Activated B cell treated with CpG ODN at 0.5 μM for 24 hours (primary cell): Measurements from ENCODE around the gene TSN. TPM values are rescaled to one million over a fixed set of nuclear protein-coding genes. Genes with fewer than 3 reads are reported as not detected.

Source experiments
- ATAC-seq: fragments of 200-7000 bp; cut with Tn5 transposase; one replicate; pipeline ENCODE4 v1.10.0; 2021; ENCODE audit warnings: low read depth, mild to moderate bottlenecking, moderate library complexity
- CTCF ChIA-PET: fragments of 350-600 bp; sonication (Branson Sonifier 250); formaldehyde crosslinking; loops from one replicate; lab custom pipeline; 2021; ENCODE audit warnings: antibody characterized with exemption; lab: Charles Lee
- POLR2A ChIA-PET: fragments of 350-600 bp; sonication (Branson Sonifier 250); formaldehyde crosslinking; loops from one replicate; lab custom pipeline; 2021; ENCODE audit warnings: antibody characterized with exemption; lab: Charles Lee
- DNase-seq: peaks from one replicate; pipeline ENCODE4 v3.0.0; 2022
- H3K27ac Mint-ChIP-seq: one replicate; pipeline ENCODE4 v1.8.0; 2020; ENCODE audit warnings: mixed read lengths
- H3K27me3 Mint-ChIP-seq: one replicate; pipeline ENCODE4 v1.8.0; 2021; ENCODE audit warnings: mixed read lengths
- H3K36me3 Mint-ChIP-seq: one replicate; pipeline ENCODE4 v1.8.0; 2021; ENCODE audit warnings: low read depth, mixed read lengths
- H3K4me1 Mint-ChIP-seq: one replicate; pipeline ENCODE4 v1.8.0; 2021; ENCODE audit warnings: mixed read lengths
- H3K4me3 Mint-ChIP-seq: one replicate; pipeline ENCODE4 v1.8.0; 2020; ENCODE audit warnings: mild to moderate bottlenecking, mixed read lengths
- H3K9me3 Mint-ChIP-seq: one replicate; pipeline ENCODE4 v1.8.0; 2020; ENCODE audit warnings: mixed read lengths
- intact Hi-C: fragments of 100-400 bp; cut with micrococcal nuclease; formaldehyde crosslinking; loops from one replicate; pipeline ENCODE4 v1.15.1; 2024
- total RNA-seq: library from RNA; stranded (reverse); gene quantifications from 2 replicates; pipeline ENCODE4 v1.2.3, GENCODE V29; 2022
- TF ChIP-seq, protein P1 (sequence below): fragments of 200-600 bp; IDR thresholded peaks from one replicate; pipeline ENCODE4 v1.8.0; 2022; ENCODE audit warnings: antibody characterized with exemption, mild to moderate bottlenecking

The TSN gene
- total RNA-seq, 1 donor from 2014 or later = 60.8 TPM

DNA sequence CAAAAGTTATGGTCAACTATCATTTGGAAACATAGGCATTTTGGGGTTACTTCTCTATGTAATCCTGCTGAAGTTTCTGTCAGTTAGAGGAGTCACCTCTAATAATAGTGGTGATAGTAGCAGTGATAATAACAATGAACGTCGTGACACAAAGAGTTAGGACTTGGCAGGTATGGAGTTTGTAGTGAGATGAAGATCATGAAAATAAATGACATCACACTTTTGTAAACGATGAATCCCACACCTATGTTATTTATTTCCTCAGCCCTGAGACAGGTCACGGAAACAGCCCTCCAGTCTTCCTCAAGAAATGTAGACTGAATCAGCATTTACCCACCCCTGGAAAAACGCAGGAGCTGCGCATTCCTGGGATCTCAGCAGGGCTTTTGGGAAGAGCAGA lies 38.8 kb downstream of the TSN start:
- CTCF ChIA-PET = no interaction called here

GRCh38 chr2:121796239-121796638 lies 40.8 kb downstream of the TSN start:
- TF ChIP-seq, protein P1, sequence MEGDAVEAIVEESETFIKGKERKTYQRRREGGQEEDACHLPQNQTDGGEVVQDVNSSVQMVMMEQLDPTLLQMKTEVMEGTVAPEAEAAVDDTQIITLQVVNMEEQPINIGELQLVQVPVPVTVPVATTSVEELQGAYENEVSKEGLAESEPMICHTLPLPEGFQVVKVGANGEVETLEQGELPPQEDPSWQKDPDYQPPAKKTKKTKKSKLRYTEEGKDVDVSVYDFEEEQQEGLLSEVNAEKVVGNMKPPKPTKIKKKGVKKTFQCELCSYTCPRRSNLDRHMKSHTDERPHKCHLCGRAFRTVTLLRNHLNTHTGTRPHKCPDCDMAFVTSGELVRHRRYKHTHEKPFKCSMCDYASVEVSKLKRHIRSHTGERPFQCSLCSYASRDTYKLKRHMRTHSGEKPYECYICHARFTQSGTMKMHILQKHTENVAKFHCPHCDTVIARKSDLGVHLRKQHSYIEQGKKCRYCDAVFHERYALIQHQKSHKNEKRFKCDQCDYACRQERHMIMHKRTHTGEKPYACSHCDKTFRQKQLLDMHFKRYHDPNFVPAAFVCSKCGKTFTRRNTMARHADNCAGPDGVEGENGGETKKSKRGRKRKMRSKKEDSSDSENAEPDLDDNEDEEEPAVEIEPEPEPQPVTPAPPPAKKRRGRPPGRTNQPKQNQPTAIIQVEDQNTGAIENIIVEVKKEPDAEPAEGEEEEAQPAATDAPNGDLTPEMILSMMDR = no peak
- no peaks in the 10 kb centered on the region for H3K4me1 Mint-ChIP-seq
- H3K27ac Mint-ChIP-seq = no peak overlapping the region
- POLR2A ChIA-PET = interaction anchor here (0.7 kb wide), 1 partner anchor 530 kb away, joined by 4 read pairs; no protein-coding TSS in a partner anchor
- peaks cover 12% of the 10 kb centered on the region for H3K27me3 Mint-ChIP-seq
- intact Hi-C loops = no loop called here
- CTCF ChIA-PET = no interaction called here
- no peak for ATAC-seq
- H3K36me3 Mint-ChIP-seq = no peaks in the 10 kb centered on the region
- H3K4me3 Mint-ChIP-seq = no peak overlapping the region
- no peaks in the 10 kb centered on the region for H3K9me3 Mint-ChIP-seq
- no peak for DNase-seq

More for the DNA sequence above, 38.8 kb downstream of the TSN start:
- intact Hi-C loops = no loop called here
- H3K9me3 Mint-ChIP-seq = no peaks in the 10 kb centered on the region
- ATAC-seq (no peak), DNase-seq (no peak)
- TF ChIP-seq, protein P1 = no peak
- H3K36me3 Mint-ChIP-seq = no peaks in the 10 kb centered on the region
- peaks cover 22% of the 10 kb centered on the region for H3K27me3 Mint-ChIP-seq
- no peak overlapping the region for H3K27ac Mint-ChIP-seq
- no peak overlapping the region for H3K4me3 Mint-ChIP-seq
- POLR2A ChIA-PET = no interaction called here
- no peaks in the 10 kb centered on the region for H3K4me1 Mint-ChIP-seq

- Mint-ChIP-seq H3K4me1 (peaks cover 3% of the 10 kb centered on the region), H3K27ac (no peak overlapping the region), H3K9me3 (peaks cover 8% of the 10 kb centered on the region), H3K27me3 (peaks cover 10% of the 10 kb centered on the region), H3K4me3 (no peak overlapping the region), H3K36me3 (peaks cover 4% of the 10 kb centered on the region)
- DNase-seq (no peak), ATAC-seq (no peak)
- ChIA-PET POLR2A (no interaction called here), CTCF (no interaction called here)
- intact Hi-C loops = no loop called here
- TF ChIP-seq, protein P1 = no peak
Observed at GRCh38 chr2:121798617-121799016, 43.2 kb downstream of the TSN start.

DNA sequence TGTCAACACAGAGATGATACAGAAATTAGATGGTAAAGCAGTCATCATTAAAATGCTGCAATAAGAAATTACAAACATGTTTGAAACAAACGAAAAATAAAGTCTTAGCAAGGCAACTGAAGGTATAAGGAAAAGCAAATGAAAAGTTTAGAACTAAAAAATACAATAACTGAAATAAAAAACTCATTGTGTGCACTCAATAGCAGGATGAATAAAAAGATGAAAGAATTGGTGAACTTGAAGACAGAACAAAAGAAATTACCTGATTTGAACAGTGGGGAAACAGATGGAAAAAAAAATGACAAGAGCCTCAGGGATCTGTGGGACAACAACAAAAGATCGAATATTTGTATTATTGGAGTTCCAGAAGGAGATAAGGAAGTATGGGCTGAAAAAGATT lies 46.5 kb downstream of the TSN start:
- no peak for DNase-seq
- Mint-ChIP-seq H3K36me3 (peaks cover 4% of the 10 kb centered on the region), H3K4me3 (no peak overlapping the region), H3K27me3 (peaks cover 2% of the 10 kb centered on the region), H3K27ac (no peak overlapping the region), H3K9me3 (peaks cover 8% of the 10 kb centered on the region), H3K4me1 (peaks cover 15% of the 10 kb centered on the region)
- ChIA-PET POLR2A (no interaction called here), CTCF (no interaction called here)
- intact Hi-C loops = no loop called here
- TF ChIP-seq, protein P1 = no peak
- ATAC-seq = no peak

GRCh38 chr2:121803503-121803902 lies 48.1 kb downstream of the TSN start:
- ChIA-PET CTCF (no interaction called here), POLR2A (interaction anchor here (0.7 kb wide), 1 partner anchor 47 kb away, joined by 3 read pairs; no protein-coding TSS in a partner anchor)
- intact Hi-C loops = no loop called here
- TF ChIP-seq, protein P1 = no peak
- H3K4me3 Mint-ChIP-seq = no peak overlapping the region
- peaks cover 8% of the 10 kb centered on the region for H3K9me3 Mint-ChIP-seq
- H3K4me1 Mint-ChIP-seq = peaks cover 15% of the 10 kb centered on the region
- H3K27me3 Mint-ChIP-seq = peaks cover 2% of the 10 kb centered on the region
- H3K27ac Mint-ChIP-seq = no peak overlapping the region
- H3K36me3 Mint-ChIP-seq = peaks cover 4% of the 10 kb centered on the region
- ATAC-seq (no peak), DNase-seq (no peak)
